HepG2 (cell line): ENCODE data around the gene SMIM44. TPM values are rescaled to one million over a fixed set of nuclear protein-coding genes. Genes with fewer than 3 reads are reported as not detected.

Experiments
- EHMT2 ChIP-seq: fragments of 200-600 bp; sonication (generic); IDR thresholded peaks from 2 replicates; pipeline ENCODE4 v1.7.0; 2017; ENCODE audit warnings: antibody characterized with exemption, low read depth, low read length, borderline replicate concordance
- JUND ChIP-seq: sonication (generic); formaldehyde crosslinking; IDR thresholded peaks from 2 replicates; pipeline ENCODE4 v1.8.0; 2022; ENCODE audit warnings: mild to moderate bottlenecking, missing genetic modification reagents
- MLLT10 ChIP-seq: sonication (generic); formaldehyde crosslinking; IDR thresholded peaks from 2 replicates; pipeline ENCODE4 v1.4.0; 2020; ENCODE audit warnings: missing genetic modification reagents
- RBM22 ChIP-seq: fragments of 200-400 bp; formaldehyde crosslinking; optimal IDR thresholded peaks from 2 replicates; pipeline ENCODE3; 2017; ENCODE audit warnings: mild to moderate bottlenecking, low read length, moderate library complexity
- SRSF9 ChIP-seq: fragments of 200-400 bp; formaldehyde crosslinking; IDR thresholded peaks from 2 replicates; pipeline ENCODE4 v1.6.1; 2018; ENCODE audit warnings: borderline replicate concordance, mild to moderate bottlenecking, low read depth, low read length; ENCODE audit not compliant: insufficient read depth, poor library complexity, severe bottlenecking
- ZFP36 ChIP-seq: fragments of 150-350 bp; IDR thresholded peaks from 2 replicates; pipeline ENCODE4 v1.6.1; 2018; ENCODE audit warnings: borderline replicate concordance, low read length, low read depth; ENCODE audit not compliant: partially characterized antibody
- ZNF414 ChIP-seq: sonication (generic); formaldehyde crosslinking; IDR thresholded peaks from 2 replicates; pipeline ENCODE4 v1.5.0; 2020; ENCODE audit warnings: missing genetic modification reagents
- ZNF510 ChIP-seq: sonication (generic); formaldehyde crosslinking; IDR thresholded peaks from 2 replicates; pipeline ENCODE4 v1.4.0; 2020; ENCODE audit warnings: low read depth, mild to moderate bottlenecking, missing genetic modification reagents
- ZNF713 ChIP-seq: sonication (generic); formaldehyde crosslinking; IDR thresholded peaks from 2 replicates; pipeline ENCODE4 v1.4.0; 2020; ENCODE audit warnings: mild to moderate bottlenecking, missing genetic modification reagents
- ZNF784 ChIP-seq: sonication (generic); formaldehyde crosslinking; IDR thresholded peaks from 2 replicates; pipeline ENCODE4 v1.5.1; 2020; ENCODE audit warnings: missing genetic modification reagents, mild to moderate bottlenecking, borderline replicate concordance
- ZSCAN30 ChIP-seq: sonication (generic); formaldehyde crosslinking; IDR thresholded peaks from 2 replicates; pipeline ENCODE4 v1.5.0; 2020; ENCODE audit warnings: mild to moderate bottlenecking, missing genetic modification reagents
- polyA plus RNA-seq, 8 experiments: library from polyadenylated mRNA; depleted of rRNA in 3 of 8; stranded (reverse) in 7 of 8; unstranded in 1 of 8; fragments of >200 nt; fragmentation: Illumina TruSeq in 4 of 8; extraction: Trizol in 4 of 8; gene quantifications; 2 replicates each; pipeline versions ENCODE4 v1.2.1 to v1.2.3, GENCODE V29; 2011 to 2016; ENCODE audit warnings: low read depth in 4 of 8, missing spikeins in 1 of 8, mixed read lengths in 1 of 8; ENCODE audit not compliant: insufficient read depth in 1 of 8
- total RNA-seq, 5 experiments: library from RNA; depleted of rRNA; stranded (reverse); fragments of >200 nt; fragmentation: Illumina TruSeq; extraction: Trizol; gene quantifications; 2 replicates each; pipeline ENCODE4 v1.2.3, GENCODE V29; 2016; ENCODE audit warnings: low read depth in 1 of 5
- TF ChIP-seq, protein P1 (sequence below), 2 experiments: fragments of 450-650 bp in 1 of 2; sonication (generic) in 1 of 2; formaldehyde crosslinking in 1 of 2; IDR thresholded peaks; 2 replicates each; pipeline versions ENCODE4 v1.6.1 to v1.8.0; 2016 to 2022; ENCODE audit warnings: antibody characterized with exemption in 1 of 2, mild to moderate bottlenecking in 1 of 2, missing genetic modification reagents in 1 of 2

The SMIM44 gene
- total and polyA plus RNA-seq, 2 of the 13 experiments (the other 11 are each of a cell fraction or from before 2014, with no cell fraction given) = not detected

DNA sequence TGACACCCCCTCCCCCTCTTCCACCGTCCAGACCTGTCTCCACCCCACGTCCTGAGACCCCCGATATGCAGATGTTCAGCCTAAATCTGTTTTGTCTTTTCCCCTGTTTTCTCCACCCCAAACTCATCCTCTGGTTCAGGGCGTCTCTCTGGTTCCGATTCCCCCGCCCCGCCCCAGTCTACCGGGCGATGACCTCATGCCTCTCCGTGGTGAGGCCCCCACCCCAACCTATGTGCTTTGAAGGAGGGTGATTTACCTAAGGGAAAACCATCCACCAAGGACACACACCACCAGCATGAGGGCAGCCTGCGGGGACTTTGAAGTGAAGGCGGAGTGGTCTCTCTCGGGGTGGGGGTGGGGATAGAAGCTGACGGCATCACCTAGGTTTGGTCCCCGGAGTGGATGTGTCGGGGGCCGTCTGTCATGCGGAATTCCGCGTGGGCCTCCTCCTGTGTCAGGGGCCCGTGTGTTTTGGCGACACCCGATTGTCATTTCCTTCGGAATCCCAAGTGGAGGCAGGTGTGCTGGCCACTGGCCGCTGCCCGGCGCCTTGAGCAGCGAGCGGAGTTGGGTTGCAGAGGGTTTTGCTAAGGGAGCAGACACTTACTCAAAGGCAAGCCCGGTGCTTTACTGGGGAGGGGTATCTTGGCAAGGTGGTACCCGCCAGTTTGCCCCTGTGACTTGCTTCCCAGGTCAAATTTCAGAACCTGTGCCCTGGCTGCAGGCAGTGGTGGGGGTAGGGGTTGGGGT, 24.3 kb upstream of the SMIM44 start (continued):
- 0 out of 2 replicates have a peak, but pooled peaks have one; percentile 57 for TF ChIP-seq ZNF784 (CRISPR knock-in tag)
- no peak for TF ChIP-seq SRSF9
- TF ChIP-seq EHMT2 = no peak
- TF ChIP-seq, protein P1, sequence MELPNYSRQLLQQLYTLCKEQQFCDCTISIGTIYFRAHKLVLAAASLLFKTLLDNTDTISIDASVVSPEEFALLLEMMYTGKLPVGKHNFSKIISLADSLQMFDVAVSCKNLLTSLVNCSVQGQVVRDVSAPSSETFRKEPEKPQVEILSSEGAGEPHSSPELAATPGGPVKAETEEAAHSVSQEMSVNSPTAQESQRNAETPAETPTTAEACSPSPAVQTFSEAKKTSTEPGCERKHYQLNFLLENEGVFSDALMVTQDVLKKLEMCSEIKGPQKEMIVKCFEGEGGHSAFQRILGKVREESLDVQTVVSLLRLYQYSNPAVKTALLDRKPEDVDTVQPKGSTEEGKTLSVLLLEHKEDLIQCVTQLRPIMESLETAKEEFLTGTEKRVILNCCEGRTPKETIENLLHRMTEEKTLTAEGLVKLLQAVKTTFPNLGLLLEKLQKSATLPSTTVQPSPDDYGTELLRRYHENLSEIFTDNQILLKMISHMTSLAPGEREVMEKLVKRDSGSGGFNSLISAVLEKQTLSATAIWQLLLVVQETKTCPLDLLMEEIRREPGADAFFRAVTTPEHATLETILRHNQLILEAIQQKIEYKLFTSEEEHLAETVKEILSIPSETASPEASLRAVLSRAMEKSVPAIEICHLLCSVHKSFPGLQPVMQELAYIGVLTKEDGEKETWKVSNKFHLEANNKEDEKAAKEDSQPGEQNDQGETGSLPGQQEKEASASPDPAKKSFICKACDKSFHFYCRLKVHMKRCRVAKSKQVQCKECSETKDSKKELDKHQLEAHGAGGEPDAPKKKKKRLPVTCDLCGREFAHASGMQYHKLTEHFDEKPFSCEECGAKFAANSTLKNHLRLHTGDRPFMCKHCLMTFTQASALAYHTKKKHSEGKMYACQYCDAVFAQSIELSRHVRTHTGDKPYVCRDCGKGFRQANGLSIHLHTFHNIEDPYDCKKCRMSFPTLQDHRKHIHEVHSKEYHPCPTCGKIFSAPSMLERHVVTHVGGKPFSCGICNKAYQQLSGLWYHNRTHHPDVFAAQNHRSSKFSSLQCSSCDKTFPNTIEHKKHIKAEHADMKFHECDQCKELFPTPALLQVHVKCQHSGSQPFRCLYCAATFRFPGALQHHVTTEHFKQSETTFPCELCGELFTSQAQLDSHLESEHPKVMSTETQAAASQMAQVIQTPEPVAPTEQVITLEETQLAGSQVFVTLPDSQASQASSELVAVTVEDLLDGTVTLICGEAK (IDR thresholded peaks at IDR 0.05) = no peak
- TF ChIP-seq, protein P1 (CRISPR knock-in tag; IDR thresholded peaks at IDR 0.05) = no peak
- no peak for TF ChIP-seq ZSCAN30 (CRISPR knock-in tag)
- no peak for TF ChIP-seq ZFP36
- peak; percentile 81 for TF ChIP-seq JUND (CRISPR knock-in tag)
- TF ChIP-seq ZNF510 = no peak
- TF ChIP-seq RBM22 = no peak
- no peak for TF ChIP-seq ZNF414 (CRISPR knock-in tag)
- no peak for TF ChIP-seq MLLT10 (CRISPR knock-in tag)
- TF ChIP-seq ZNF713 (CRISPR knock-in tag) = no peak
